Lower leg skin (tissue), 3 donors: ENCODE measurements around the gene DIP2A.

ENCODE experiments used
- POLR2A ChIP-seq, 2 donors: fragments of 450-650 bp; IDR thresholded peaks; one replicate each; pipeline ENCODE4 v1.6.1; 2016 to 2017; ENCODE audit warnings: antibody characterized with exemption in 2 of 2, mild to moderate bottlenecking in 1 of 2, moderate library complexity in 1 of 2
- TF ChIP-seq, protein P1 (sequence below), 3 donors: fragments of 450-650 bp; IDR thresholded peaks; one replicate each; pipeline ENCODE4 v1.5.1; 2016; ENCODE audit warnings: antibody characterized with exemption in 3 of 3, mild to moderate bottlenecking in 3 of 3, moderate library complexity in 2 of 3

DNA sequence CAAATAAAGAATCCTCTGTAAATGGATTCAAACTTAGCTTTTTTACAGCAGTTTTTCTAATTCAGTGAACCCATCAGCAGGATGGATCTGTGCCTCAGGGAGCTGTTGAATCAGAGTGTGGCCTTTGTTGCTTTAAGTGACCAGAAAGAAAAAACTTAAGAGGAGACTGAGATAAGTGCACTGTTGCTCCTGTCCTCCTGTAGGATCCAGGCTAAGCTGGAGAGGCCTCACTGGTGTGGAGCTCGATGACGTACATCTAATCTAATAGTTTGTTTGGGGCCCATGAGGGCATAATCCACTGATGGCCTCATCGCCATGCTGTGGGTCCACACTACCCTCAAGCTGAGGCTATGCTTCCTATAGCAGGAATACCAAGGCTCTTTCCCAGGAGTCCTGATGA lies 10.6 kb downstream of the DIP2A start:
- TF ChIP-seq, protein P1, sequence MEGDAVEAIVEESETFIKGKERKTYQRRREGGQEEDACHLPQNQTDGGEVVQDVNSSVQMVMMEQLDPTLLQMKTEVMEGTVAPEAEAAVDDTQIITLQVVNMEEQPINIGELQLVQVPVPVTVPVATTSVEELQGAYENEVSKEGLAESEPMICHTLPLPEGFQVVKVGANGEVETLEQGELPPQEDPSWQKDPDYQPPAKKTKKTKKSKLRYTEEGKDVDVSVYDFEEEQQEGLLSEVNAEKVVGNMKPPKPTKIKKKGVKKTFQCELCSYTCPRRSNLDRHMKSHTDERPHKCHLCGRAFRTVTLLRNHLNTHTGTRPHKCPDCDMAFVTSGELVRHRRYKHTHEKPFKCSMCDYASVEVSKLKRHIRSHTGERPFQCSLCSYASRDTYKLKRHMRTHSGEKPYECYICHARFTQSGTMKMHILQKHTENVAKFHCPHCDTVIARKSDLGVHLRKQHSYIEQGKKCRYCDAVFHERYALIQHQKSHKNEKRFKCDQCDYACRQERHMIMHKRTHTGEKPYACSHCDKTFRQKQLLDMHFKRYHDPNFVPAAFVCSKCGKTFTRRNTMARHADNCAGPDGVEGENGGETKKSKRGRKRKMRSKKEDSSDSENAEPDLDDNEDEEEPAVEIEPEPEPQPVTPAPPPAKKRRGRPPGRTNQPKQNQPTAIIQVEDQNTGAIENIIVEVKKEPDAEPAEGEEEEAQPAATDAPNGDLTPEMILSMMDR (IDR thresholded peaks at IDR 0.05), result no peak
- TF ChIP-seq POLR2A (IDR thresholded peaks at IDR 0.05), result no peak
